Hair follicular keratinocyte (primary cell): ENCODE data around the gene TYW5. TPM values are rescaled to one million over a fixed set of nuclear protein-coding genes. Genes with fewer than 3 reads are reported as not detected.

Experiments used
- total RNA-seq: library from RNA; depleted of rRNA; stranded (reverse); fragments of >200 nt; gene quantifications from 2 replicates; pipeline ENCODE4 v1.2.3, GENCODE V29; 2015

TYW5 gene
- total RNA-seq, result 5.4 and 6.8 TPM in 2 replicates

GRCh38 chr2:199955339-199956061, at the start of gene TYW5, which contains the start of gene MAIP1:
Gene TYW5 (minus strand): TSS chr2:199955491. CDS start chr2:199955470, 21 bp downstream.
Gene MAIP1 (plus strand): TSS chr2:199955582. CDS start chr2:199955799, 217 bp downstream.

GRCh38 chr2:199911052-199911876, 44.0 kb downstream of the TYW5 start, which contains the start of gene C2orf69:
Gene C2orf69 (plus strand): TSS chr2:199911293. CDS start chr2:199911439, 146 bp downstream.

Other genes starting within 250 kb of the TYW5 start
- 0.08 and 0.57 TPM in 2 replicates for gene FTCDNL1, start 104.3 kb downstream of the TYW5 start, total RNA-seq
- gene C2orf69, start 44.2 kb downstream of the TYW5 start, total RNA-seq, result 7.9 and 10.3 TPM in 2 replicates
- gene MAIP1, start 91 bp upstream of the TYW5 start, total RNA-seq, result 17.6 and 35.1 TPM in 2 replicates